ENCODE data around the gene FOXR2.

The FOXR2 gene

GRCh38 chrX:55623100-55623499, at the start of gene FOXR2:
Gene FOXR2 (plus strand): TSS chrX:55623400. CDS start chrX:55623712, 312 bp downstream.
- H3K4me3 ChIP-seq (ENCODE audit: low read length) = no peak within 1 kb of the TSS
- no peaks in the 10 kb centered on the region for H3K4me1 ChIP-seq (ENCODE audit: low read length)
- no peaks in the 10 kb centered on the region for H3K79me2 ChIP-seq (ENCODE audit: low read length)
- no peaks in the 10 kb centered on the region for H3K9me3 ChIP-seq (ENCODE audit: insufficient read depth, low read length)
- H3K36me3 ChIP-seq (replicated peaks; ENCODE audit: low read depth, low read length) = no peaks in the 10 kb centered on the region
- no peak within 1 kb of the TSS for H3K4me2 ChIP-seq (ENCODE audit: low read length)
- H2AFZ ChIP-seq (ENCODE audit: low read depth, low read length) = no peak within 1 kb of the TSS
- H3K27ac ChIP-seq (ENCODE audit: low read length) = no peak within 1 kb of the TSS
- no peaks in the 10 kb centered on the region for H4K20me1 ChIP-seq (ENCODE audit: insufficient read depth, low read length)
- TF ChIP-seq CTCF (IDR thresholded peaks at IDR 0.05; ENCODE audit: low read depth, low read length) = no peak
- no peak for TF ChIP-seq EZH2phosphoT487 (IDR thresholded peaks at IDR 0.05; ENCODE audit: low read depth)
- H3K9ac ChIP-seq (ENCODE audit: low read length) = no peak within 1 kb of the TSS
- H3K27me3 ChIP-seq (ENCODE audit: low read depth, low read length) = no peaks in the 10 kb centered on the region

- Histone ChIP-seq H2AFZ (ENCODE audit: low read depth, low read length) (no peak overlapping the region), H3K4me3 (ENCODE audit: low read length) (no peak overlapping the region), H3K79me2 (ENCODE audit: low read length) (no peaks in the 10 kb centered on the region), H3K9ac (ENCODE audit: low read length) (no peak overlapping the region), H3K4me2 (ENCODE audit: low read length) (no peak overlapping the region), H3K36me3 (replicated peaks; ENCODE audit: low read depth, low read length) (no peaks in the 10 kb centered on the region), H3K4me1 (ENCODE audit: low read length) (no peaks in the 10 kb centered on the region), H4K20me1 (ENCODE audit: insufficient read depth, low read length) (no peaks in the 10 kb centered on the region), H3K9me3 (ENCODE audit: insufficient read depth, low read length) (no peaks in the 10 kb centered on the region), H3K27me3 (ENCODE audit: low read depth, low read length) (no peaks in the 10 kb centered on the region), H3K27ac (ENCODE audit: low read length) (no peak overlapping the region)
- no peak for TF ChIP-seq EZH2phosphoT487 (IDR thresholded peaks at IDR 0.05; ENCODE audit: low read depth)
- no peak for TF ChIP-seq CTCF (IDR thresholded peaks at IDR 0.05; ENCODE audit: low read depth, low read length)
Observed at GRCh38 chrX:55579115-55579514, 44.1 kb upstream of the FOXR2 start.

- no peaks in the 10 kb centered on the region for H3K4me1 ChIP-seq (ENCODE audit: low read length)
- no peak overlapping the region for H3K9ac ChIP-seq (ENCODE audit: low read length)
- no peaks in the 10 kb centered on the region for H3K79me2 ChIP-seq (ENCODE audit: low read length)
- H3K36me3 ChIP-seq (replicated peaks; ENCODE audit: low read depth, low read length) = no peaks in the 10 kb centered on the region
- H3K4me2 ChIP-seq (ENCODE audit: low read length) = no peak overlapping the region
- no peaks in the 10 kb centered on the region for H3K9me3 ChIP-seq (ENCODE audit: insufficient read depth, low read length)
- no peaks in the 10 kb centered on the region for H3K27me3 ChIP-seq (ENCODE audit: low read depth, low read length)
- no peak overlapping the region for H2AFZ ChIP-seq (ENCODE audit: low read depth, low read length)
- H3K4me3 ChIP-seq (ENCODE audit: low read length) = no peak overlapping the region
- no peaks in the 10 kb centered on the region for H4K20me1 ChIP-seq (ENCODE audit: insufficient read depth, low read length)
- no peak for TF ChIP-seq CTCF (IDR thresholded peaks at IDR 0.05; ENCODE audit: low read depth, low read length)
- TF ChIP-seq EZH2phosphoT487 (IDR thresholded peaks at IDR 0.05; ENCODE audit: low read depth) = no peak
- no peak overlapping the region for H3K27ac ChIP-seq (ENCODE audit: low read length)
Observed at GRCh38 chrX:55582447-55582846, 40.8 kb upstream of the FOXR2 start.

- Histone ChIP-seq H4K20me1 (ENCODE audit: insufficient read depth, low read length) (no peaks in the 10 kb centered on the region), H3K9ac (ENCODE audit: low read length) (no peak overlapping the region), H3K27me3 (ENCODE audit: low read depth, low read length) (no peaks in the 10 kb centered on the region), H3K4me2 (ENCODE audit: low read length) (no peak overlapping the region), H3K4me3 (ENCODE audit: low read length) (no peak overlapping the region), H3K9me3 (ENCODE audit: insufficient read depth, low read length) (no peaks in the 10 kb centered on the region), H2AFZ (ENCODE audit: low read depth, low read length) (no peak overlapping the region), H3K4me1 (ENCODE audit: low read length) (no peaks in the 10 kb centered on the region), H3K27ac (ENCODE audit: low read length) (no peak overlapping the region), H3K36me3 (replicated peaks; ENCODE audit: low read depth, low read length) (no peaks in the 10 kb centered on the region), H3K79me2 (ENCODE audit: low read length) (no peaks in the 10 kb centered on the region)
- TF ChIP-seq CTCF (IDR thresholded peaks at IDR 0.05; ENCODE audit: low read depth, low read length) (no peak), EZH2phosphoT487 (IDR thresholded peaks at IDR 0.05; ENCODE audit: low read depth) (no peak)
Observed at GRCh38 chrX:55593296-55593695, 29.9 kb upstream of the FOXR2 start.
